GM18508 (cell line): ENCODE measurements around the gene ERC2.
"Not testable (repeated sequence)": the region's sequence is repeated elsewhere in the genome, so short reads cannot be mapped to it uniquely, and the experiment has no call there.

Experiments
- ATAC-seq: cut with Tn5 transposase; IDR thresholded peaks from one replicate; pipeline ENCODE4 v1.9.1; 2021; ENCODE audit warnings: moderate number of reproducible peaks; ENCODE audit not compliant: insufficient read depth, unreplicated experiment

The ERC2 gene

DNA sequence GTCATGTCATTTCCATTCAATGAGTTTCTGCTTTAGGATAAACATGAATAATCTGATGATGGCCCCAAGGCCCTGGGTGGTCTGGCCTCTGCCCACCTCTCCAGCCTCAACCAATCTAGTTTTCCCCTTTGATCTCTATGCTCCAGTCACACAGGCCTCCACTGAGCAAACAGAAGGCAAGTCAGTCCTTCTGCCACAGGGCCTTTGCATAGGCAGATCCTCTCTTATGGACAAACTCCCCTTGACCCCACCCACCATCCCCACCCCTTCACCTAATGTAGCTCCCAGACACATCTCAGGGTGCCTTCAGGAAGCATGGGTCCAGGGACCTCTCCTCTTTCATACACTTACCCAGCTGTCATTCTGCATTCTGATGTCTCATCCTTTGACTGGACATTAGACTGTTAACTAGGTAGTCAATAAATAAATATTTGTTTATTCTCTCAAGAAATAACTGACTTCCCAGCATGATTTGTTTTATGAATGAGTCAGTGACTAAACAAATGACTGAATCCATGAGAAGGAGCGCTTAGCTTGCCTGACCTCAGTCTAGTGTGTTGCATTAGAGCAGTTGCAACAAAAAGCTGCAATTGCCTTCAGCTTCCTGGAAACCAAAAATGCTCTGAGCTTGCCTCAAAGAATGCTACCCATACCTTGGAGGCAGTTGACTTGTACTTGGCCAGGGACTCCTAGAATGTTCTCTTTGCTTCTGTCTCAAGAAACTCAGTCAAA, 594.6 kb downstream of the ERC2 start:
- no peak for ATAC-seq

DNA sequence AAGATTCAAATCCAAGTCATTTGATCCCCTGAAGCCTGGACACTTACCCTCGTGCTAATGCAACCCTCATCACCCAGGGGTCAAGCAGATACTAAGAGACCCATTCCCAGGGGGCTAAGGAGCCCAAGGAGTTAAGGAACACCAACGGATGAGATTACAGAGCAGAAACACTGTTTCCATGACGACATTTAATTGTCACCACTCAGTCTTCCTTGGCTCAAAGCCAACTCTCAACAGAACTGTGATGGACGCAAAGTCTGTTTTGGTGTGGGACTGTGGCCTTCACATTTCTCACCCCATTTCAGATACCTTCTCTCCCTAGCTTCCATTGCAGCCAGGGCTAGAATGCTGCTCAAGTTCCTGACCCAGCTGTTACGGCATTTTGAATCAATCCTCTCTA, 597.7 kb downstream of the ERC2 start:
- no peak for ATAC-seq

DNA sequence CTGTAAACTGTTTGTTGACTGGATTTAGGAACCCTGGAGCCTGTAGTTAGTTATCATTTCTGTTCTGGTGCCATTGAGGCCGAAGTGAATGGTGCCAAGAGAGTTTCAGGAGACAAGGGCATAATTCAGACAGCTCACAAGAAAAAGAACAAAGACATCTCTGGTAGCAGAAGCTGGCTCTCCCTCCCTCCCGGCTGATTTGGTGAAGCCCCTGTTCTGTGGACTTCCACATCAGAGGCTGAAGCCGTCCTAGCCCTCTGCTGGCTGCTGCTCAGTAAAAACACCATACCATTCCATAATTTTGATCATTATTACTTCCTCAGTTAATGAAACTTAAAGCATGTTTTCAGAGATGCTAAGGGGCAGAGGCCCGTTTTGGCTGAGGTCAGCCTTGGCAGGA, 599.9 kb downstream of the ERC2 start:
- no peak for ATAC-seq

GRCh38 chr3:55863028-55863427, 605.2 kb downstream of the ERC2 start:
- ATAC-seq, result no peak

DNA sequence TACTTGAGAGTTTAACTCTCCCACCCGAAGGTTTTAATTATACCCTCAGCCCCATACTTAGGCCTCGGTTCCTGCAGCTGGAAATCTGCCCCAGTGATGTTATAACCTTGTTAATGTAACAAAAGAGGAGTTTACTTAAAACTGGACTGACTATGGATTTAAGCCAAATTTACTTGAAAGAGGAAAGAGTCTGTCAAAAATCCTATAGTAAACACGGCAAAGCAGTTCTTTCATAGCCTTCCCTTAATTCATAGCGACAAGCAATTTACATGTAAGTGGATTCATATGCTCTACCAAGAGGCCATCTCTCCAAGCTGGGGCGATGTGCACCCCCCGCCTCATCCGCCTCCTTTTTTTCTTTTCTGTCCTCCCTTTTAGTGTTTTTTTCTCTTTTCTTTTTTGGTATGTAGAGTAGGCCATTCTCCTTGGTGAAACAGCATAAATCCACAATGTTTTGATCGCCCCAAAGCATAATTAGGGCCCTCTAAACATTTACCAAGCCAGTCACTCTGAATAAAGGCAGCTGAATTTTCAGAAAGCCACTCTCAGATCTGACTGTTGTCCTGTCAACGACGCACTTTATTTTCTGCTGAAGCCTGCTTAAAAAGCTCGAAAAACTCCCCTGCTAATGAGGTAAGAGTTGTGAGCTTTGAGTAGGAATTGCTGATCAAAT, 608.1 kb downstream of the ERC2 start:
- no peak for ATAC-seq

- no peak for ATAC-seq
These were observed 609.0 kb downstream of the ERC2 start for GRCh38 chr3:55859305-55859704.

DNA sequence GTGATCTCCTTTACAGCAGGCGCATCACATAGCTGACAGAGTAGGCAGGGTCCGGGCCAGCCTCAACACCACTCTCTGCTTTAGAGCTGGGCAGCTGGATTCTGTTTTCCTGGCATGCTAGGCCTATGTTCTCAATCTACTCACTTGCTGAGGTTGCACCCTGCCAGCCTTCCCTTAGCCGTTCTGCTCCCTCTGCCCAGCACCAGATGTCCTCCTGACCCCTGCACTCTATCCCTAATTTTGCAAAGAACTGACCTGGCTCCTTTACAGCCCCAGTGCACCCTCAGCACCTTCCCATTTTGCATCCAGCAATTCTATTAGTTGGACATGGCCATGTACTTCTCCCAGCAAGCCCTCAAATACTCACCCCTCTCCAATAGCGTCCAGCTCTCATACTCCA, 609.5 kb downstream of the ERC2 start:
- ATAC-seq, result no peak

- ATAC-seq, result no peak
These were observed 610.0 kb downstream of the ERC2 start for GRCh38 chr3:55858302-55858701.

DNA sequence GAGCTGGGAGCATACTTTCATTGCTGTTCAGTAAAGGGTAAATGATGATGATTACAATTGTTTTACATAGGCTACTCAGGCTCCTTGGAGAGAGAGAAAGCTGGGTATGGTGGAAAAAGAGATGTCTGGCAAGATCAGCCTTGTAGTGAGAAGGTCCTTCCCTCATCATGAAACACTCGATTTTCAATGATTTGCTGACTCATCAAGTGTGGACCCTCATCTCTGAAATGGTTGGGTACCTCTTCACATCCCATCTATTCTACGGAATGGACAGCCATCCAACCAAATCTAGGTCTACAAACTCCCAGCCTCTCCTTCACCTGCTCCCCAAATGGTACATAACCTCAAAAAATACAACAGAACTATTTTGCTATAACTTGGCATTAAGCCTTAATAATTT, 610.6 kb downstream of the ERC2 start:
- no peak for ATAC-seq

GRCh38 chr3:55855311-55855710, 613.0 kb downstream of the ERC2 start:
- ATAC-seq, result no peak

GRCh38 chr3:55854494-55854893, 613.8 kb downstream of the ERC2 start:
- ATAC-seq, result no peak

DNA sequence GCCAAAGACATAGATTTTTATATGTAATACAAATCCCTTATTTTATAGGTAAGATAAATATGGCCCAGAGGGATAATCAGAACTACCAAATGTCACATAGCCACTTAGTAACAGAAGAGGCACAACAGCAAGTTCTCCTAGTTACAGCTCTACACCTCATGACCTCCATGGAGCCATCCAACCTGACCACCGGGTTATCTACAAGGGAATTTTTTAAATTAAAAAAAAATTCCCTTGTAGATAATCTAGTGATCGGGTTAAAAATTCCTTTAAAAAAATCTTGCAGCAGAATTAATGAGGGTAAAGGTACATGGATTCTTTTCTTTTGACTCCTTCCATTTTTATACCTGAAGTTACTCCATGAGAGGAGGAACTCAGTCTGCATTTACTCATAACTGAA, 615.9 kb downstream of the ERC2 start:
- no peak for ATAC-seq

DNA sequence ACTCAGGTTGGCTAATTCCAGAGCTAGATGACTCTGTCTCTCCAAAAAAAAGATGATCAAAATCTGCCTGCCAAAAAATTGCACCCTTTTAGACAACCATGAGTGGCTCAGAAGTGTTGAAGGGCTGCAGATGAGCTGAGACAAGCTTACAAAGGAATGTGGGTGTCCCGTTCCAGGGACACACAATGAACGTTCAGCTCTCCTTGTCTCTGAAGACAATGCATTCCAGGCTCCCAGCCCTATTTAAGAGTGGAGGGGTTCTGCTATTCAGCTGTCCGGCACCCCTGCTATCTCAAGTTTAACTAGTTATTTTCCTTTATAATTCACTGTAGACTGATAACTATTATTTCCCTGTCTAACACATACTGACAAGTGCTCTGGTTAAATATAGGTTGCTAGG, 626.1 kb downstream of the ERC2 start:
- no peak for ATAC-seq

DNA sequence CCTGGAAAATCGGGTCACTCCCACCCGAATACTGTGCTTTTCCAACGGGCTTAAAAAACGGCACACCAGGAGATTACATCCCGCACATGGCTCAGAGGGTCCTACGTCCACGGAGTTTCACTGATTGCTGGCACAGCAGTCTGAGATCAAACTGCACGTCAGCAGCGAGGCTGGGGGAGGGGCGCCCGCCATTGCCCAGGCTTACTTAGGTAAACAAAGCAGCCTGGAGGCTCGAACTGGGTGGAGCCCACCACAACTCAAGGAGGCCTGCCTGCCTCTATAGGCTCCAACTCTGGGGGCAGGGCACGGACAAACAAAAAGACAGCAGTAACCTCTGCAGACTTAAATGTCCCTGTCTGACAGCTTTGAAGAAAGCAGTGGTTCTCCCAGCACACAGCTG, 636.4 kb downstream of the ERC2 start:
- ATAC-seq, result not testable (repeated sequence)

DNA sequence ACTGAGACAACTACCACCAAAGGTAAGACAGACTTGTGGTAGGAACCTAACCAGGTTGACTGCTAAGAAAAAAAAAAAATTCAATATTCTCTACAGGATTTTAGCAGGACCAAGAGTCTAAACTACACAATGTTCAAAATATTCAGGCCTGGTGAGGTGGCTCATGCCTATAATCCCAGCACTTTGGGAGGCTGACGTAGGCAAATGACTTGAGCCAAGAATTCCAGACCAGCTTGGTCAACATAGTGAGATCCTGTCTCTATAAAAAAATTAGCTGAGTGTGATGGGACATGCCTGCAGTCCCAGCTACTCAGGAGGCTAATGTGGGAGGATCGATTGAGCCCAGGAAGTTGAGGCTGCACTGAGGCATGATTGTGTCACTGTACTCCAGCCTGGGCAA, 639.6 kb downstream of the ERC2 start:
- ATAC-seq, result no peak

DNA sequence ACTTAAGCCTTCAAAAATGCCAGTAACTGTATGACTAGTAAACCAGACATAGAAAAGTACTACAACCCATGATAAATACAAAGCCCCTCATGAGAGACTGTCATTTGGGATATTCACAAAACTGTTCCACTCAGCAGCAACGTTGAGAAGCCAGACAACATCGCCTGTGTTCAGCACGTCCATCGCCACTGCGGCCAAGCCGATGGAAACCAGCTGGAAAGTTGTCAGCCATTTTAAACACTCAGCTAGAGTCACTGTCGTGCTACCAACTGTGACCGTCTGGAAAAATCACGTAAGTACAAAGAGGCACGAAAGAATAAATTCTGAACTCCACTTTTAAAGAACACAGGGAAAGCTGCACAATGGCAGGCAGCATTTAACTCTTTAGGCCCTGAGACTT, 640.5 kb downstream of the ERC2 start:
- ATAC-seq, result no peak

DNA sequence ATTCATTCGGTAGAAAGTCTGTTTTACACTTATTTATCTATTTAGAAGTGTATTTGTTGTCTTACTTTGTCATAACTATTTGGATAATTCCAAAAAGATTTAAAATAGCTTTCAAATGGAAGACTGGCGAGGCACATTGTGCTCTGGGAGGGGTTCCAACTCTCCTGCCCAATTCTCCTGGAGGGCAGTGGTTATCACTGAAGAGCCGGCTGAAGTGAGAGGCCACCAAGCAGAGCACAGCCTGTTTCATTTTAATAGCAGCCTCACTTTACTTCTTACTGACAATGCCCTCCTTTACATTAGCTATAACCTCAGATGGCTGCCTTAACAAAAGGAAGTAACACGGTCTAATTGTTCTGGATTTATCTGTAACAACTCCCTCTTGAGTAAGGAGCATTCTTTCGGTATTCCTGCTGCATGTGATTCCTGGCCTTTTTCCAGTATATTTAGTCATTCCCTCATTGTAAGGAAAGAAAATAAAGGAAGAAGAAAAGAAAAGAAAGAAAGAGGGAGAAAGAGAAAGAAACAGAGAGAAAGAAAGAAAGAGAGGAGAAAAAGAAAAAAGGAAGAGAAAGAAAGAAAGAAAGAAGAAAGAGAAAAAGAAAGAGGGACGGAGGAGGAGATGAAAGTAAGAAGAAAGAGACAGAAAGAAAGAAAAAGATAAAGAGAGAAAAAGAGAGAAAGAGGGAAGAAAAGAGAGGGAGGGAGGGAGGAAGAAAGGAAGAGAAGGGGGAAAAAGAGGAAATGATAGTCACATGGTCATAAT, 641.4 kb downstream of the ERC2 start:
- ATAC-seq, result no peak

DNA sequence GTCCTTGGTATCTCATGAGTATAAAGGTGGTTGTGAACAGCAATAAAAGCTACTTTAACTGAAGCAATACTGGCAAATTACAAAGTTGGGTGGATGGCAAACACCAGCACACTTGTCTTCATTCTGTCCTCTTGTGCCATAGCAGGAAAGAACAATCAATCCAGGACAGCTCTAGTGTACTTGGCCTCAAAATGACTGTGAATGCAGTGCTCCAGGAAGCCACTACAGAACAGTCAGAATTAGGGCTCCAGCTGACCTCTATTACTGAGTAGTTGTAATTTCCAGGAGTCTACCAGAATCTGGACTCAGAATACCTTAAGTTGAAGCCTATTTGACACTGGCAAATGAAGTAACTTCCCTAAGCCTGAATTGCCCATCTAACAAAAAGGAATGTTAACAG, 642.2 kb downstream of the ERC2 start:
- no peak for ATAC-seq

- no peak for ATAC-seq
These were observed 643.9 kb downstream of the ERC2 start for GRCh38 chr3:55824406-55824805.

DNA sequence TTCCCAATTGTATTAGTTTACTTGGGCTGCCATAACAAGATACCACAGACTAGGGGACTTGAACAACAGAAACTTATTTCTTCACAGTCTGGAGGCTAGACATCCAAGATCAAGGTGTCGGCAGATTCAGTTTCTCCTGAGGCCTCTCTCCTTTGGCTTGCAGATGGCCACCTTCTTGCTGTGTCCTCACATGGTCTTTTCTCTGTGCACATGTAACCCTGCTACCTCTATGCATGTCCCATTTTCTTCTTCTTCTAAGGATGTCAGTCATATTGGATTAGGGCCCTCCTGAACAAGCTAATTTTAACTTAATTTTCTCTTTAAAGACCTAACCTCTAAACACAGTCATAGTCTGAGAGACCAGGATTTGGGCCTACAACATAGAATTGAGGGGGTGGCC, 644.4 kb downstream of the ERC2 start:
- no peak for ATAC-seq

GRCh38 chr3:55823001-55823400, 645.3 kb downstream of the ERC2 start:
- ATAC-seq, result no peak
